ENCODE results near the gene RHOH. TPM values are rescaled to one million over a fixed set of nuclear protein-coding genes. Genes with fewer than 3 reads are reported as not detected.

The RHOH gene
- total RNA-seq, 1 donor from 2014 or later = 1.7 TPM

DNA sequence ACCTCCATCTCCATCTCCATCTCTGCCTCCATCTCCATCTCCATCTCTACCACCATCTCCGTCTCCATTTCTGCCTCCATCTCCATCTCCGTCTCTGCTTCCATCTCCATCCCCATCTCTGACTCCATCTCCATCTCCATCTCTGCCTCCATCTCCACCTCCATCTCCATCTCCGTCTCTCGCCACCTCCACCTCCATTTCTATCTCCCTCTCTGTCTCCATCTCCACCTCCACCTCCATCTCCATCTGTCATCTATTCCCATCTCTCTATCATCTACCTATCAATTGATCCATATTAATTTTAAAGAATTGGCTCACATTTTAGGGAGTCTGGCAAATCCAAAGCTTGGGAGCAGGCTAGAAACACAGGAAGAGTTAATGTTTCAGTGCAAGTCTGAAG, 98.7 kb downstream of the RHOH start:
- no peak for DNase-seq

Other genes starting within 250 kb of the RHOH start
- 71.5 TPM for gene PDS5A, start 219.1 kb upstream of the RHOH start, total RNA-seq
- 29.8 TPM for gene N4BP2, start 140.2 kb upstream of the RHOH start, total RNA-seq
- gene CHRNA9, start 138.3 kb downstream of the RHOH start, total RNA-seq = 1.2 TPM

Data from skin of body (tissue), 2 donors.